Brain microvascular endothelial cell (primary cell): ENCODE measurements around the gene MBNL1.

Experiments used
- DNase-seq: peaks from one replicate; pipeline ENCODE4 v3.0.0-alpha.2; 2020
- H3K27ac ChIP-seq: fragments of 250-450 bp; sonication (Bioruptor Pico); 2 replicates; pipeline ENCODE4 v1.5.1; 2020; ENCODE audit warnings: mild to moderate bottlenecking, moderate library complexity
- H3K27me3 ChIP-seq: fragments of 250-450 bp; sonication (Bioruptor Pico); replicated peaks from 2 replicates; pipeline ENCODE4 v1.5.1; 2020; ENCODE audit warnings: mild to moderate bottlenecking
- H3K36me3 ChIP-seq: fragments of 250-450 bp; sonication (Bioruptor Pico); replicated peaks from 2 replicates; pipeline ENCODE4 v1.5.1; 2020; ENCODE audit warnings: mild to moderate bottlenecking
- H3K4me3 ChIP-seq: 2 replicates; pipeline ENCODE4 v1.5.1; 2011; ENCODE audit warnings: low read depth, mild to moderate bottlenecking, control low read depth, low read length, moderate library complexity
- in situ Hi-C: cut with HindIII; loops from 2 replicates; pipeline ENCODE4 v1.10.0; 2017; ENCODE audit warnings: low sequenced_read_pairs, low pct_ligation_motif_present
- TF ChIP-seq, protein P1 (sequence below): IDR thresholded peaks from 2 replicates; pipeline ENCODE4 v1.5.1; 2011; ENCODE audit warnings: low read depth, mild to moderate bottlenecking, moderate library complexity, low read length, control low read depth, inconsistent platforms; ENCODE audit errors: missing control alignments

MBNL1 gene

DNA sequence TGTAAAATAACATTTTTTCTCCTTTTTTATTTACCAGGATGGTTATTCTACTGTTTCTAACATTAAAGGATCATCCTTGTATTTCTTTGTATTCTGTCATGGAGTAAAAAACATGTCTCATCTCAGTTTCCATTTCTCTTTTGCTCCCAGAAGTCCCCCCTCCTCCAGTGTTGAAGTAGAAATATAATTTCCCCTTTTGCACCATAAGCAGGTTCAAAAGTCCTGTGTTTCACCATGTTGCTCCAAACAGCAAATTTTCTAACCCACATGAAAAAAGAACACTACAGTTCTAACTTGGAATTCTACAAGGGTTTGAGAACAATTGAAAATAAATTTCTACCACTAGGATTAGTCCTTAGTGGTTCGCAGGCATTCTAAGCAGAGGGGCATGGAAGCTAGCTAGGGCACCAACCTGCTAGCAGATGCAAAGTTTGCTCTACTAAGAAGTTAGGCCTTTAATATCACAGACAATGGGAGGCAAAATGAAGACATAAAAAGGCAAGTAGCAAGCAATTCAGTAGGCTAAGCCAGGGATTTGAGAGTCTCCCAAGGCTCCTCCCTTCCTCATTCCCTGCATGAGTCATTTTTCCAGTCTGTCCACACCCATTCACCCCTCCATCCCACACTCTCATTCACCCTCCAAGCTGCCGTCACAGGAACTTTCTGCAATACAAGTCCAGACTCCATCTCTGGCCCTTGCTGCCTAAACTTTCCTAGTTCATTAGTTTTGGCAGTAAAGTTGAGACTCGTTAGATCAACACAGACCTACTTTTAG lies 2.3 kb upstream of the MBNL1 start:
- no peaks in the 10 kb centered on the region for H3K36me3 ChIP-seq
- H3K4me3 ChIP-seq: no peak overlapping the region
- TF ChIP-seq, protein P1, sequence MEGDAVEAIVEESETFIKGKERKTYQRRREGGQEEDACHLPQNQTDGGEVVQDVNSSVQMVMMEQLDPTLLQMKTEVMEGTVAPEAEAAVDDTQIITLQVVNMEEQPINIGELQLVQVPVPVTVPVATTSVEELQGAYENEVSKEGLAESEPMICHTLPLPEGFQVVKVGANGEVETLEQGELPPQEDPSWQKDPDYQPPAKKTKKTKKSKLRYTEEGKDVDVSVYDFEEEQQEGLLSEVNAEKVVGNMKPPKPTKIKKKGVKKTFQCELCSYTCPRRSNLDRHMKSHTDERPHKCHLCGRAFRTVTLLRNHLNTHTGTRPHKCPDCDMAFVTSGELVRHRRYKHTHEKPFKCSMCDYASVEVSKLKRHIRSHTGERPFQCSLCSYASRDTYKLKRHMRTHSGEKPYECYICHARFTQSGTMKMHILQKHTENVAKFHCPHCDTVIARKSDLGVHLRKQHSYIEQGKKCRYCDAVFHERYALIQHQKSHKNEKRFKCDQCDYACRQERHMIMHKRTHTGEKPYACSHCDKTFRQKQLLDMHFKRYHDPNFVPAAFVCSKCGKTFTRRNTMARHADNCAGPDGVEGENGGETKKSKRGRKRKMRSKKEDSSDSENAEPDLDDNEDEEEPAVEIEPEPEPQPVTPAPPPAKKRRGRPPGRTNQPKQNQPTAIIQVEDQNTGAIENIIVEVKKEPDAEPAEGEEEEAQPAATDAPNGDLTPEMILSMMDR: no peak
- H3K27ac ChIP-seq: peak overlapping the region; percentile 92
- DNase-seq: peak; percentile 89
- in situ Hi-C loops: no loop called here
- no peaks in the 10 kb centered on the region for H3K27me3 ChIP-seq

DNA sequence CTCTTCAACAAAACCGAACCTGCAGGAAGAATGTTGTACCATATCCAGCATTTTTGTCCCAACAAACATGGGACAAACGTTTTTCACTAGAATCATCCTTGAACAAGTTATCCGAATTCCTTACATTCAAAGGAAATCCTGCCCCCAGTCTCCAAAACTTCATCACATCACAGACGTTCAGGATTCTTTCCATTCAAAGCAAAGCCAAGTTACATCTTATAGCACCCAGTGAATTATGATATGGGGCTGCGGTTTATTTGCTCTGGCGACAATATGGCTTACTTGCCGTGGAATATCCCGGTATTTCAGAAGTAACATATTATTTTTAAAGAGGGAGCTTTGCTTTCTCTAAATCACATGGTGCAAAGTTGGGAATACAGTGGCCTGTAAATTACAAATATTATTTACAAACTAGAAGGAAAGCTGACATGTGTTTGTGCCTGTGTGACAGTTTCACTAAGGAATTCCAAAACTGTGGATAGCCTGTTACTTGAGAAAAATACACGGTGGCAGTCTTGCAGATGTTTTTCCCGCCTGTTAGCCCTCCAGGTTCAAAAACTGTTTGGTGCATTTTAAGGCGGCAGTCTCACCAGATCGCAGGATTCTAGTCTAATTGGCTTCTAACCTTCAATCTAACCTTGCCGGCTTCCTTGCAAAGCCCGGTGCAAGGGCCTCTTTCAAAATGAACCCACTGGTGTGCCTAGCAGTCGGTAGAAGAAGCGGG lies 736 bp upstream of the MBNL1 start:
- no peak for DNase-seq

DNA sequence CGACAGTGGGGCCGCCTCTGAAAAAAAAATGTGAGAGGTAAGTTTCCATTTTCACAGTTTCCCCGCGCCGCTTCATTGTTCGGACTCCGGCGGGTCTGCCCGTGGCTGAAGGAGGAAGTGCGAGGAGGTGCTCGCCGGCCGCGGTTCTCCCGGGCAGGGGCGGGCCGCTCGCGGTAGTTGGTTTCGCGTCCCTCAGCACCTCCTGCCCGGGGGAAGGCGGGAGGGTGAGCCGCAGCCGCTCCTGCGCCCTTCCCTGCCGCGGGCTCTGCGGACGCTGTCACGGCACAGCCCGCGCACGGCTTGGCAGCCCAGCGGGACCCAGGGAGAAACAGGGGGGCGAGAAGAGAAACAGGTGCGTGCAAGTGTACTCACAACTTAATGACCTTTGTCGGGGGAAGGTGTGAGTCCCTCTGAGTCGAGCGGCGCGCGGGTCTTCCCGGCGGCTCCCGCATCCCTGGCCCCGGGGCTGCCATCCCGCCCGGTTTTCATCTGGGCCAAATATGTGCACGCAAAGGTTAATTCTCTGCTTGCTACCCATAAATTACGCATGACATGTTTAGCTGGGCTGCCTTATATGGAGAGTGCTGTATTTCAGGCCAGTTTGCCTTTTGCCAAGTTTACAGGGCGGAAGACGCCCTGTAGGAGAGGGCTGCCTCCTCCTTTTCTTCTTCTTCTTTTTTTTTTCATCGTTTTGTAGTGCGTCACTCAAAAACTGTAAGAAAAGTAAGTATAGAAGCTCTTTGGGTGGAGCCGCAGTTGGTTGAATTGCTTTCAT lies 514 bp downstream of the MBNL1 start:
- Histone ChIP-seq H3K27ac (peak overlapping the region; percentile 92), H3K36me3 (no peaks in the 10 kb centered on the region), H3K27me3 (no peaks in the 10 kb centered on the region), H3K4me3 (peak overlapping the region; percentile 79)
- peak; percentile 72 for DNase-seq
- in situ Hi-C loops: no loop called here
- TF ChIP-seq, protein P1: no peak

More for the DNA sequence above, 736 bp upstream of the MBNL1 start:
- no peaks in the 10 kb centered on the region for H3K36me3 ChIP-seq
- H3K27me3 ChIP-seq: no peaks in the 10 kb centered on the region
- in situ Hi-C loops: no loop called here
- peak overlapping the region; percentile 79 for H3K4me3 ChIP-seq
- TF ChIP-seq, protein P1: no peak
- peak overlapping the region; percentile 92 for H3K27ac ChIP-seq

DNA sequence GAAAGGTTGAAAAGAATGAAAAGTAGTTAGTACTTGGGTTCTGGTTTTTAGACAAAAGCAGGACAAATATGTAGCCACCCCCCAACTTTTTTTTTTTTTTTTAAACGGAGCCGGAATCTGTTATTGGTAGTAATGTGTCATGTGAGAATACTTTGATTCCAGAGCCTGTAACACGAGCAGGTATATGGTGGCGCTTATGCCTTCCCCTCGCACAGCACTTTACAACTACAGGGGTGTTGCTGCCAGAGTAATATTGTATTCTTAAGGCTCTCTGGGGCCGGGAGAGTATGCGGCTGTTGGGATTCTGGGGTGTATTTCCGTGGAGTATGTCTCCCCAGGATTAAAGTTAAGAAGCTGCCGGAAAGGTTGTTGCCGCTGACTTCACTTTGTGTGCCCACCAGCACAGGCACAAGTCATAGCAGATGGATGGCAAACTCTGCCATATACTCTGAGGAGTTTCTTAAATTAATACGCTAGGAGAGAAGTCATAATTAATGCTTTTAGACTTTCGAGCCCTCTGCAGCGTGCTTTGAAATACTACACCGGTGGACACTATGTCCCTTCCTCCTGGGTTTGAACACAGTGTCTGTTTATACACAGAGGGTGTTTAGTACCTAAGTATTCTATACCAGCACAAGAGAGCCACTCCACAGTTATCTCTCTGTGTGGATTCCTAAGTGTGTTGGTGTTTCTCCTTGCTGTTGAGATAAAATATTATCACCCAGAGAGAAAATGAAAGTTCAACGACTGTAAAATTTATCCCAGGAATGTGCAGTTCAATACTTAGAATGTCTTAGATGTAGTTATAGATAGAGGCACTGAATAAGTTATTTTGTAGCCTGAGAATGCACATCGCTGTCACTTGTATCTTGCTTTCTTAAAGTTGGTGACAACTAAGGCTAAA lies 1.4 kb downstream of the MBNL1 start:
- peak overlapping the region; percentile 79 for H3K4me3 ChIP-seq
- no peaks in the 10 kb centered on the region for H3K27me3 ChIP-seq
- no peaks in the 10 kb centered on the region for H3K36me3 ChIP-seq
- in situ Hi-C loops: no loop called here
- TF ChIP-seq, protein P1: no peak
- H3K27ac ChIP-seq: peak overlapping the region; percentile 92
- peak; percentile 51 for DNase-seq

DNA sequence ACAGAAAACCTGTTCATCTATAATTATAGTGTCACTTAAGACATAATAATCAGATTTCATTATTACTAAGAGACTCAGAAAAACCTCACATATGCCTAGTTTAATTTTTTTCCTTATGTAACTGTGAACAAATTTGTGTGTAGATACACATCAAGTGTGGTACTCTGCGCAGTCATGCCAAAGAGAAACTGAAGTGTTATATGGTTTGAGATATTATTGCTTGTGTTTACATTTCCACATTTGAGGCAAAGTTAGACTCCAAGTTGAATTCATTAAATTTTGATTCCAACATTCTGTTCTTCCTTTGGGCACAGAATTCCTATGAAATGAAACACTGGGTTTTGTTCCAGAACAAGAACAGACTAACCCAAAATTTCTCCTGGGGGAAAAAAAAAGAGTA lies 2.2 kb downstream of the MBNL1 start:
- peak overlapping the region; percentile 92 for H3K27ac ChIP-seq
- peak overlapping the region; percentile 79 for H3K4me3 ChIP-seq
- H3K27me3 ChIP-seq: no peaks in the 10 kb centered on the region
- no peaks in the 10 kb centered on the region for H3K36me3 ChIP-seq
- DNase-seq: no peak
- TF ChIP-seq, protein P1: no peak
- in situ Hi-C loops: no loop called here
